ENCODE results near the gene ATP11C. TPM values are rescaled to one million over a fixed set of nuclear protein-coding genes. Genes with fewer than 3 reads are reported as not detected.

Gene ATP11C
- total and polyA plus RNA-seq, 10 of the 15 experiments (the other 5 are each of a cell fraction or from before 2014, with no cell fraction given) = 16.2 to 44.0 (median 24.8) TPM

- intact Hi-C loops (cut with micrococcal nuclease; ENCODE audit: unreplicated experiment) (no loop called here), in situ Hi-C loops (cut with MboI) (no loop called here)
- ChIA-PET SMC1A (ENCODE audit: uncharacterized antibody, unreplicated experiment) (interaction anchor here (0.7 to 2.9 kb wide), 6 partner anchors 9 to 98 kb away, joined by 3 to 9 read pairs (median 4); no protein-coding TSS in a partner anchor), POLR2A (no interaction called here), CTCF (interaction anchor here (1.1 to 1.2 kb wide), 2 partner anchors 13 to 43 kb away, joined by 3 to 7 read pairs; no protein-coding TSS in a partner anchor), RAD21 (ENCODE audit: unreplicated experiment) (no interaction called here)
- Histone ChIP-seq H3K27ac (ENCODE audit: control insufficient read depth, insufficient read depth) (peak overlapping the region; percentile 22), H3K36me3 (ENCODE audit: control insufficient read depth in 2 of 2, insufficient read depth in 2 of 2, low read length in 1 of 2) (no peaks in the 10 kb centered on the region), H3K4me3 (peak overlapping the region; percentile 26; the same call in 1 of the 2 replicates), H3K27me3 (replicated peaks in 1 of 2; ENCODE audit: control insufficient read depth in 2 of 2, insufficient read depth in 2 of 2, low read length in 1 of 2) (no peaks in the 10 kb centered on the region), H3K79me2 (ENCODE audit: control insufficient read depth, insufficient read depth, low read length) (peaks cover 3% of the 10 kb centered on the region), H3K4me1 (ENCODE audit: control insufficient read depth, insufficient read depth, low read length) (peaks cover 7% of the 10 kb centered on the region), H4K20me1 (ENCODE audit: control insufficient read depth, insufficient read depth) (no peaks in the 10 kb centered on the region), H3K9me3 (replicated peaks; ENCODE audit: control insufficient read depth, insufficient read depth, low read length) (no peaks in the 10 kb centered on the region), H3K9ac (ENCODE audit: control insufficient read depth, insufficient read depth, low read length) (no peak overlapping the region), H2AFZ (ENCODE audit: control insufficient read depth, low read depth, low read length) (no peak overlapping the region), H3K4me2 (ENCODE audit: control insufficient read depth, insufficient read depth) (peak overlapping the region; percentile 50; the same call in 1 of the 2 replicates)
- BruUV-seq (replicated peaks) = no TSS peak
- DNase-seq (ENCODE audit: low read depth, low spot score) (no peak), FAIRE-seq (no peak), ATAC-seq (peak; percentile 91)
- TF ChIP-seq IKZF2 (IDR thresholded peaks at IDR 0.05) = 0 out of 4 replicates have a peak, but pooled peaks of 1 of the 2 experiments have one; percentile 27
- TF ChIP-seq RUNX3 (IDR thresholded peaks at IDR 0.05; ENCODE audit: low read length) = peak; percentile 44
- TF ChIP-seq TARDBP (IDR thresholded peaks at IDR 0.05; ENCODE audit: borderline replicate concordance) = no peak
- WGBS (ENCODE audit: insufficient coverage, insufficient replicate concordance, low lambda C conversion rate, missing lambda C conversion rate) = 37% methylated on average over 3 of the region's 3 CpGs
Observed at GRCh38 chrX:139831675-139832456, 101.0 kb downstream of the ATP11C start.

- BruUV-seq (replicated peaks) = no TSS peak
- no peak overlapping the region for H2AFZ ChIP-seq (ENCODE audit: control insufficient read depth, low read depth, low read length)
- H3K9ac ChIP-seq (ENCODE audit: control insufficient read depth, insufficient read depth, low read length) = no peak overlapping the region
- DNase-seq (ENCODE audit: low read depth, low spot score) (no peak), FAIRE-seq (no peak), ATAC-seq (0 out of 3 replicates have a peak, but pooled peaks have one; percentile 11)
- peak overlapping the region; percentile 28 for H3K27ac ChIP-seq (ENCODE audit: control insufficient read depth, insufficient read depth)
- no peaks in the 10 kb centered on the region for H3K27me3 ChIP-seq (replicated peaks in 1 of 2; ENCODE audit: control insufficient read depth in 2 of 2, insufficient read depth in 2 of 2, low read length in 1 of 2)
- H3K4me1 ChIP-seq (ENCODE audit: control insufficient read depth, insufficient read depth, low read length) = peaks cover 7% of the 10 kb centered on the region
- H3K79me2 ChIP-seq (ENCODE audit: control insufficient read depth, insufficient read depth, low read length) = peaks cover 3% of the 10 kb centered on the region
- in situ Hi-C loops (cut with MboI) (no loop called here), intact Hi-C loops (cut with micrococcal nuclease; ENCODE audit: unreplicated experiment) (no loop called here)
- H4K20me1 ChIP-seq (ENCODE audit: control insufficient read depth, insufficient read depth) = no peaks in the 10 kb centered on the region
- POLR2A ChIA-PET = no interaction called here
- TF ChIP-seq YBX1 (IDR thresholded peaks at IDR 0.05) (no peak), IRF4 (IDR thresholded peaks at IDR 0.05; ENCODE audit: low read depth, low read length) (no peak), GABPA (IDR thresholded peaks at IDR 0.05; ENCODE audit: low read depth) (no peak), SRF (IDR thresholded peaks at IDR 0.05; ENCODE audit: low read depth in 2 of 2, low read length in 2 of 2) (no peak)
- SMC1A ChIA-PET (ENCODE audit: uncharacterized antibody, unreplicated experiment) = interaction anchor here (0.7 to 2.9 kb wide), 7 partner anchors 15 to 99 kb away, joined by 3 to 9 read pairs (median 4); no protein-coding TSS in a partner anchor
- RAD21 ChIA-PET (ENCODE audit: unreplicated experiment) = interaction anchor here (0.6 to 1.3 kb wide), 4 partner anchors 19 to 100 kb away, joined by 3 to 4 read pairs (median 3); no protein-coding TSS in a partner anchor
- no peaks in the 10 kb centered on the region for H3K36me3 ChIP-seq (ENCODE audit: control insufficient read depth in 2 of 2, insufficient read depth in 2 of 2, low read length in 1 of 2)
- no peaks in the 10 kb centered on the region for H3K9me3 ChIP-seq (replicated peaks; ENCODE audit: control insufficient read depth, insufficient read depth, low read length)
- 0 out of 2 replicates have a peak overlapping the region, but pooled peaks have one; percentile 9 for H3K4me3 ChIP-seq
- CTCF ChIA-PET = interaction anchor here (1.1 to 1.7 kb wide), 3 partner anchors 14 to 43 kb away, joined by 3 to 7 read pairs (median 4); no protein-coding TSS in a partner anchor
- peak overlapping the region; percentile 50; the same call in 1 of the 2 replicates for H3K4me2 ChIP-seq (ENCODE audit: control insufficient read depth, insufficient read depth)
Observed at GRCh38 chrX:139831017-139831416, 101.8 kb downstream of the ATP11C start.
